DMS79 treated with DMSO at 0.1 percent for 48 hours (cell line): ENCODE results near the gene IGFBP3.

Experiments
- DNase-seq: peaks from one replicate; lab custom pipeline; 2025; lab: John Stamatoyannopoulos, UW

Gene IGFBP3

DNA sequence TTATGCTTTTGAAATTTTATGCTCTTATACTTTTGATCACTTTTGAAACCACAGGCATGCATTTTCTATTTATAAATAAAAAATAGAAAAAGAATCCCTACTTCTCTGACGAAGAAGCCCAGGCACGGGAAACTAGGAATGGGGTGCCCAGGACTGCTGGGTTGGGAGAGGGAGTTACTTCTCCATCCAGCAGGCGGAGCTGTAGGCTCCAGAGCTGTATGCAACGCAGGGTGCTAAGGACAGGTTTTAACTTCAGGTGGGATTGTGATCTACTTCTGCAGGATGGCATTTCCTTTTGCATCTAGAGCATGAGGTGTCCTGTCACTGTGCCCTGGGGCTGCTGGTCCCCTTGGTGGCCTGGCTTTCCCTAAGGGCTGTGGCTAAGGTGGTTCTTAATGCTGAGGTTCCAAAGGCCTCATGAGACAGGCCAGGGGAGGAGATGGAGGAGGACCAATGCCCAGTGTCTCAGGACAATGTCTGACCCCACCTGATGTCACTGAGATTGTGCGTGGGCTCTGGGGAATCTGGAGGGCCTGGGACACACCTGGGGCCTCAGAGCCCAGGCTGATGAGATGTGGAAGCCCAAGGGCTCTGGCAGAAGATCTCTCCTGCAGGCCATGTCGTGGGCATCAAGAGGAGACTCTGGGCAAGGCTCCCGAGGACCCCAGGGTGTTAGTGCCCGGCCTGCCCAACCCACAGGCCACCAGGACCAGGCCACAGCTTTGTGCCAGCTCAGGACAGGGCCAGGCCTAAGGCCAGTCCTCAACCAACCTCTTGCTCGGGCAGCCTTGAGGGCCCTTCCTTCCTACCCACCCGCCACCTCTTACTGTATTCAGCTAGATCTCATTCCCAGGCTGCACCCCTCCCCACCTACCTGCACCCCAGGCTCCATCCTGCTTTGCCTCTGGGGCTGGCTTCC is 48.7 kb downstream of the IGFBP3 start:
- no peak for DNase-seq

GRCh38 chr7:45869426-45869825 is 51.6 kb downstream of the IGFBP3 start:
- DNase-seq: no peak

GRCh38 chr7:45867471-45867870 is 53.6 kb downstream of the IGFBP3 start:
- no peak for DNase-seq

DNA sequence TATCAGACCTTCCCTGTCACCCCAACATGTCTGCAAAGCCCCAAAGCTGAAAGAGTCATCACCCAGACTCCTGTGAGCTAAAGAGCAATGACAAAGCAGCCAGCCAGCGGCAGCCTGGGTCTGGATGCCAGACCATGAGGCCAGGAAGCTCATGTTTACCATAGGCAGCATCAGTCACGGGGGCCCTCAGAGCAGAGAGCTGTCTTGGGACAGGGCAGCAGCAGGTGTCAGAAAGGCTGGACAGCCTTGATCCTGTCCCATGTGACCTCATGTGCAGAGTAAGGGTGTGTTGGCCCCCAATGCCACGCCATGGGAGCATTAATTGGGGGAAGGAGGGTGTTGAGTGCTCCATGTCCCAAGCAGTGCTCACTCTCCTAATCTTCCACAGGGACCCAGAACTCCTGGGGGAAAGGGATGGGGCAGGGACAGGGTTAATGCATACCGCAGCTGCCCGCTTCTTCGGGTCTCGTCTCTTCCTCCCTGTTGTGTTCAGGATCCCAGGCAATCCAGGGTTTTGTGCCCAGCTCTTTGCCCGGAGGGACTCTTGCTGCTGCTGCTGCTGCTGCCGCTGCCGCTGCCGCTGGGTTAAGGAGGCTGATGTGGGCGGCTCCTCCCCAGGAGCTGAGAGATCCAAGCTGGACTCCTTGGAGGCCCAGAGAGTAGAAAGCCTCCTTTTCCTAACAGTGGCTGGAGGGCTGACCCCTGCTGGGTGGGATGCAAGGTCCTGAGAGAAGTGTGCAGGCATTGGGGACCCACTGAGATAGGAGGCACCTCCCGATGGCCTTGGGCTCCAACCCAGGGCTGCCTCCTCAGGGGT is 55.3 kb downstream of the IGFBP3 start:
- no peak for DNase-seq

- no peak for DNase-seq
These were observed 57.4 kb downstream of the IGFBP3 start for GRCh38 chr7:45863715-45864114.
